GM13976 (cell line): ENCODE measurements around the gene PIGS.

Source experiments
- DNase-seq: peaks from one replicate; pipeline ENCODE4 v3.0.0; 2012; ENCODE audit warnings: low spot score
- CTCF ChIP-seq: IDR thresholded peaks from 2 replicates; pipeline ENCODE4 v1.5.1; 2012; ENCODE audit warnings: borderline replicate concordance, mild to moderate bottlenecking; ENCODE audit not compliant: insufficient read depth; ENCODE audit errors: extremely low read depth, missing control alignments, control extremely low read depth
- in situ Hi-C: fragments of 300-500 bp; cut with MboI; formaldehyde crosslinking; loops from one replicate; pipeline ENCODE4 v1.12.0; 2022; ENCODE audit warnings: low sequenced_read_pairs, mixed read lengths, inconsistent platforms; ENCODE audit not compliant: unreplicated experiment

The PIGS gene

GRCh38 chr17:28534740-28535375 lies 36.5 kb downstream of the PIGS start:
- TF ChIP-seq CTCF, result no peak
- no peak for DNase-seq
- in situ Hi-C loops, result no loop called here

- in situ Hi-C loops, result no loop called here
- no peak for DNase-seq
- no peak for TF ChIP-seq CTCF
Observed at GRCh38 chr17:28533091-28533807, 38.1 kb downstream of the PIGS start.

- in situ Hi-C loops, result no loop called here
- no peak for DNase-seq
- TF ChIP-seq CTCF, result no peak
Observed at GRCh38 chr17:28532050-28532960, 39.0 kb downstream of the PIGS start.

- no peak for DNase-seq
- TF ChIP-seq CTCF, result no peak
- in situ Hi-C loops, result no loop called here
Observed at GRCh38 chr17:28530926-28531325, 40.4 kb downstream of the PIGS start.

GRCh38 chr17:28530250-28530649 lies 41.1 kb downstream of the PIGS start:
- no peak for TF ChIP-seq CTCF
- in situ Hi-C loops, result no loop called here
- DNase-seq, result no peak

GRCh38 chr17:28529013-28529400 lies 42.3 kb downstream of the PIGS start:
- in situ Hi-C loops, result no loop called here
- TF ChIP-seq CTCF, result no peak
- DNase-seq, result no peak
